Natural killer cell (primary cell): ENCODE results near the gene ZFHX3. TPM values are rescaled to one million over a fixed set of nuclear protein-coding genes. Genes with fewer than 3 reads are reported as not detected.

Experiments
- ATAC-seq, 3 donors: fragments of 150-1000 bp in 2 of 3; fragments of 200-7000 bp in 1 of 3; cut with Tn5 transposase; 1 replicate in 1 of 3; 2 replicates in 2 of 3; pipeline ENCODE4 v1.10.0; 2021; ENCODE audit warnings: mild to moderate bottlenecking in 2 of 3, moderate library complexity in 2 of 3
- DNase-seq, 2 donors: peaks; one replicate each; pipeline versions ENCODE4 v3.0.0 to v3.0.0-alpha.2; 2013 to 2021; ENCODE audit warnings: mixed read lengths in 1 of 2
- H3K27ac ChIP-seq: one replicate; pipeline ENCODE4 v1.5.1; 2013; ENCODE audit warnings: mild to moderate bottlenecking, low read length
- H3K27me3 ChIP-seq: one replicate; pipeline ENCODE4 v1.6.1; 2013; ENCODE audit warnings: low read length; ENCODE audit not compliant: control insufficient read depth, insufficient read depth
- H3K36me3 ChIP-seq: one replicate; pipeline ENCODE4 v1.6.1; 2013; ENCODE audit warnings: low read length; ENCODE audit not compliant: control insufficient read depth, insufficient read depth
- H3K4me1 ChIP-seq: one replicate; pipeline ENCODE4 v1.6.1; 2013; ENCODE audit warnings: low read length; ENCODE audit not compliant: control insufficient read depth, insufficient read depth
- H3K4me3 ChIP-seq: one replicate; pipeline ENCODE4 v1.5.1; 2013; ENCODE audit warnings: low read length
- H3K9me3 ChIP-seq: one replicate; pipeline ENCODE4 v1.6.1; 2013; ENCODE audit warnings: low read length; ENCODE audit not compliant: control insufficient read depth, insufficient read depth
- H3K27ac Mint-ChIP-seq, 2 donors: one replicate each; pipeline ENCODE4 v1.8.0; 2022; ENCODE audit warnings: mild to moderate bottlenecking in 2 of 2, mixed read lengths in 2 of 2, moderate library complexity in 1 of 2
- H3K27me3 Mint-ChIP-seq, 2 donors: one replicate each; pipeline ENCODE4 v1.8.0; 2022; ENCODE audit warnings: low read depth in 2 of 2, mixed read lengths in 2 of 2
- H3K36me3 Mint-ChIP-seq: one replicate; pipeline ENCODE4 v1.8.0; 2022; ENCODE audit warnings: mixed read lengths
- H3K4me1 Mint-ChIP-seq, 2 donors: one replicate each; pipeline ENCODE4 v1.8.0; 2022; ENCODE audit warnings: mixed read lengths in 2 of 2
- H3K4me3 Mint-ChIP-seq: one replicate; pipeline ENCODE4 v1.8.0; 2022; ENCODE audit warnings: mild to moderate bottlenecking, moderate library complexity, mixed read lengths
- H3K9me3 Mint-ChIP-seq, 2 donors: one replicate each; pipeline ENCODE4 v1.8.0; 2022; ENCODE audit warnings: mixed read lengths in 2 of 2
- CTCF ChIP-seq: fragments of 200-600 bp; IDR thresholded peaks from one replicate; pipeline ENCODE4 v1.8.0; 2022; ENCODE audit warnings: antibody characterized with exemption
- WGBS: methylation state at CpG from one replicate; pipeline ENCODE4 v1.1.7; 2013; ENCODE audit warnings: missing lambda C conversion rate; ENCODE audit not compliant: insufficient coverage; 5-methylcytosine and 5-hydroxymethylcytosine counted together
- intact Hi-C: fragments of 100-400 bp; cut with micrococcal nuclease; formaldehyde crosslinking; loops from one replicate; pipeline ENCODE4 v1.14.2; 2022
- total RNA-seq, 4 donors: library from RNA; stranded (reverse); fragments of 120-200 nt in 1 of 4; gene quantifications; one replicate each; pipeline versions ENCODE4 v1.2.3 to v1.2.4, GENCODE V29; 2013 to 2022

Gene ZFHX3
- total RNA-seq, 3 donors from 2014 or later (not counting 1 experiment from before 2014, with no cell fraction given), result 5.8 to 7.8 (median 7.5) TPM

GRCh38 chr16:73025856-73026210, 22.1 kb downstream of the ZFHX3 start:
- H3K4me3 Mint-ChIP-seq, result no peak overlapping the region
- WGBS, result 98% methylated on average over 6 of the region's 8 CpGs
- DNase-seq (no peak), ATAC-seq (no peak)
- no peak overlapping the region for H3K27ac ChIP-seq
- H3K27me3 Mint-ChIP-seq, result peaks cover under 1 to 12% of the 10 kb centered on the region in 2 donors
- intact Hi-C loops, result no loop called here
- no peaks in the 10 kb centered on the region for H3K4me1 ChIP-seq
- no peak for TF ChIP-seq CTCF
- no peak overlapping the region for H3K27ac Mint-ChIP-seq
- no peaks in the 10 kb centered on the region for H3K36me3 ChIP-seq
- H3K9me3 ChIP-seq, result no peaks in the 10 kb centered on the region
- H3K4me3 ChIP-seq, result no peak overlapping the region
- no peaks in the 10 kb centered on the region for H3K9me3 Mint-ChIP-seq
- no peaks in the 10 kb centered on the region for H3K27me3 ChIP-seq
- peaks cover 0 to 7% of the 10 kb centered on the region in 2 donors for H3K4me1 Mint-ChIP-seq
- no peaks in the 10 kb centered on the region for H3K36me3 Mint-ChIP-seq

DNA sequence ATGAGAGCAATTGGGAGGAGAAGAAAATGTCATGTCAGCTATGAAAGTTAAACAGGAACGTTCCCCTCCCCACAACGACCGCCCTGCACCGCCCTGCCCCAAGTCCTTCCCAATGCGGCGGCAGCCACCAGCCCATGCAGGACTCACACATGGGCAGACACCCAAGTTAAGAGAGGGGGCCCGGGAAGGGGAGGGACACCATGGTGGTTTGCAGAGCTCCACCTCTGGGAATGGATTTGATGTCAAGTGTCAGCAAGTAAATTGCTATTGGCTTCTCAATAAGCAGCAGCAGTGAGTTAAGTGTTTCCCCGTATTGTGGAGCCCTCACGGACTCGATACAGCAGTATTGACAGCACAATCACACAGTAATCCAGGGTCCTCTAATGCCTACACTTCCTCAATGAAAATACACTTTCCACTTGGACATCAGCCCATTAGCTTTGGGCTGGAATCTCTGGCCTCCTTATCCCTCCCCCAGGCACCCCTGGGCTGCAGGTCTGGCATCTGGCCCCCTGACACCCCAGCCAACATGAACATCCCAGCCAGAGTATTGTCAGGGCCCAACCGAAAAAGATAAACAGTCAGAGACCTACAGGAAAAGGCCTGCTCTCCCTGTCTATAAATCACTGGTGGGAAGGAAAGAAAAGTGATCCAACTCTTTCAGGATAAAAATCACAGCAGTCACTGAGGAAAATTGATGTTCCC, 22.6 kb downstream of the ZFHX3 start:
- peaks cover 0 to 7% of the 10 kb centered on the region in 2 donors for H3K27me3 Mint-ChIP-seq
- no peak overlapping the region for H3K4me3 Mint-ChIP-seq
- H3K9me3 Mint-ChIP-seq, result no peaks in the 10 kb centered on the region
- Histone ChIP-seq H3K27me3 (no peaks in the 10 kb centered on the region), H3K4me3 (no peak overlapping the region), H3K4me1 (no peaks in the 10 kb centered on the region), H3K27ac (no peak overlapping the region), H3K9me3 (no peaks in the 10 kb centered on the region), H3K36me3 (no peaks in the 10 kb centered on the region)
- no peak for ATAC-seq
- no peak overlapping the region for H3K27ac Mint-ChIP-seq
- no peaks in the 10 kb centered on the region for H3K36me3 Mint-ChIP-seq
- no peak for TF ChIP-seq CTCF
- intact Hi-C loops, result no loop called here
- peaks cover 0 to 5% of the 10 kb centered on the region in 2 donors for H3K4me1 Mint-ChIP-seq
- WGBS, result 91% methylated on average over 11 of the region's 11 CpGs
- DNase-seq, result no peak

DNA sequence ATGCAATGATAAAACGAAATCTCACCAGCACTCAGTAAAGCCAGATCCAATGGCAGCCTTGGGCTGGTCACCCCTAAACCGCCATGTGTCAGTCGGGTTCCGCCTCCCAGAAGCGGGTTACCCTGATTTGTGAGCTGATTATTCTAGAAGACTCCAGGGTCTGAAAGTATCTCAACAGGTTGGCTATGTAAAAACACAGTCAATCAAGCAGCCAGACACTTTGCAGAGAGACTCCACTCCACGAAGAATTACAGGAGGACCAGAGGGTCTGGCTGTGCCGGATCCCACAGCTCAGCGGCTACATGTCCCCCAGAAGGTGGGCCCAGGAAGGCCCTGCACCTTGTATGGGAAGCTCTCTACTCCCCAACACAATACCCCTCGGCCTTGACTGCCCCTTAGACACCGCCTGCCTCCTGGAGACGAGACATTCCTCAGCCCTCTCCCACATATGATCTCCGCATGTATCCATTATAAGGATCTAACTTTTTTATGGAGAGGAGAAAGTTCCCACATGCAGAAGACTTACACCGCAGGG, 23.3 kb downstream of the ZFHX3 start:
- WGBS, result 92% methylated on average over 10 of the region's 13 CpGs
- Mint-ChIP-seq H3K4me3 (no peak overlapping the region), H3K27ac (no peak overlapping the region), H3K4me1 (peaks cover 0 to 5% of the 10 kb centered on the region in 2 donors), H3K9me3 (no peaks in the 10 kb centered on the region), H3K27me3 (peaks cover 0 to under 1% of the 10 kb centered on the region in 2 donors), H3K36me3 (no peaks in the 10 kb centered on the region)
- no peaks in the 10 kb centered on the region for H3K27me3 ChIP-seq
- H3K4me1 ChIP-seq, result no peaks in the 10 kb centered on the region
- intact Hi-C loops, result no loop called here
- no peak for TF ChIP-seq CTCF
- no peaks in the 10 kb centered on the region for H3K36me3 ChIP-seq
- no peak overlapping the region for H3K4me3 ChIP-seq
- DNase-seq, result no peak
- no peak for ATAC-seq
- no peaks in the 10 kb centered on the region for H3K9me3 ChIP-seq
- no peak overlapping the region for H3K27ac ChIP-seq
